Erythroblast (primary cell): ENCODE results near the gene MYO10.

Experiments used
- DNase-seq, 2 experiments: peaks; one replicate each; lab custom pipeline; 2025; lab: John Stamatoyannopoulos, UW
- GATA1 ChIP-seq: IDR thresholded peaks from 2 replicates; pipeline ENCODE4 v1.6.1; 2011; ENCODE audit warnings: low read depth, mild to moderate bottlenecking, control low read depth, low read length, moderate library complexity
- POLR2A ChIP-seq: IDR thresholded peaks from 2 replicates; pipeline ENCODE4 v1.6.1; 2011; ENCODE audit warnings: mild to moderate bottlenecking, low read length

The MYO10 gene

GRCh38 chr5:16787278-16787677, 148.8 kb downstream of the MYO10 start:
- DNase-seq = no peak

GRCh38 chr5:16784843-16785791, 151.0 kb downstream of the MYO10 start:
- no peak for DNase-seq
- TF ChIP-seq GATA1 = no peak

More at GRCh38 chr5:16787278-16787677, 148.8 kb downstream of the MYO10 start:
- TF ChIP-seq GATA1 = no peak
- TF ChIP-seq POLR2A = no peak

DNA sequence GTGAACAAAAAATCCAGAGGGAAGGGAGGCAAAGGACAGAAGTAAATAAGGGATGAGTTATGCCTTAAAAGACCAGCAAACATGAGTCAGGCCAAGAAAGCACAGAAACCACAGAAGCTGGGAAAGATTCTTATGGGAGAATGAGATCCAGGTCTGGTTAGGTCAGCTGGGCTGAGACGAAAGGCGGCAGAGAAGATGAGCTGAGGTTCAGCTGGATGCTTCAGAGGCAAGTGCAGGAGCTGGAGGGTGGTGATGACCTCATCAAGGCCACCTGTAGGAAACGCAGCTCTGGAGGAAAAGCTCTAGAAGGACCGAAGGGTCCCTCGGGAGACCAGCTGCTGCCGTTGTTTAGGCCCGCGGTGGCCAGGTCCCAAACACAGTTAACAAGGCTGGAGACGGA, 152.0 kb downstream of the MYO10 start:
- no peak for TF ChIP-seq POLR2A
- no peak for DNase-seq

DNA sequence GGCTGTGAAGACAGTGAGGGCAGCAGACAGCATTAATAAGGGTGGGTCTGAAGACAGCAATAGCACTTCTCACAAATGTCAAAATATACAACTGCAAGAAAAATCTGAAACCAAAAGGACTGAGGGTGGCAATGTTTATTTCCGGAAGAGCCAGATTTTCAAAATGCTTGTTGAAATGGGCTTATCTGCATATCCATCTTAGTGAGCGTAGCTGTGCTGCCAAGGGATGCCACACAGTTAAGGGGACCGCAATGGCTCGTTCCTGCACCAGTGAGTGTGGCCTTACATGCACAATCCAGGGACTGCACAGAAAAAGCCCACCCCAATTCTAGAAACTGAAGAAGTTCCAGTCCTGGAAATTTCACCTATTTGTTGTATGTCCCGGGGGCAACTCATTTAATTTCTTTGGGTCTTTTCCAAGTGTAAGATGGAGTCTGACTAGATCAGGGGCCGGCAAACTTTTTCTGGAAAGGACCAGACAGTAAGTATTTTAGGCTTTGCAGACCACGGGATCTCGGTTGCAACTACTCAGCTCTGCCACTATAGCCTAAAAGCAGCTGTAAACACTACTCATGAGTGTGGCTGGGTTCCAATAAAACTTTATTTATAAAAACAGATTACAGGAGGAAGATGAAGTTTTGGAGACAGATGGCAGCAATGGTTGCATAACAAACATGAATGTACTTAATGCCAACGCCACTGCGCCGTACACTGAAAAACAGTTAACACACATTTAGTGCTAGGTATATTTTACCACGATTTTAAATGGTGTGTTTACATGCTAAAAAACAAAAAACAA, 154.1 kb downstream of the MYO10 start:
- no peak for TF ChIP-seq GATA1
- no peak for TF ChIP-seq POLR2A
- no peak for DNase-seq

DNA sequence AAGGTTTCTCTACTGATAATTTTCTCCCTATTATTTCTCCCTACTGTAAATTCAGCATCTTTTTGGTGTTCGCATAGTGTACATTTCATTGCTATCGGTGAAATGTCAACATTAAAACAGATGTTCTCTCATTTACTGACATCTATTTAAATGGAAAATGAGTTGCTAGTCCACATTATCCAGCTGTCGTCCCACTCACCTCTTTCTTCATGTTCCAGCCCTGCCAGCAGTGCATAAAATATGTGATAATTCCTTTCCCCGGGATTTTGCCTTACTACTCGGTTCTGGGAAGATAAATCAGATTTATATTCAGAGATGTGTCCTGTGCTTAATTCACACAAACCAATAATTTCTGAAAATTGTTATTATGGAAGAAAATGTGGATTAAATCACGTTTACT, 155.8 kb downstream of the MYO10 start:
- TF ChIP-seq POLR2A = no peak
- no peak for TF ChIP-seq GATA1

DNA sequence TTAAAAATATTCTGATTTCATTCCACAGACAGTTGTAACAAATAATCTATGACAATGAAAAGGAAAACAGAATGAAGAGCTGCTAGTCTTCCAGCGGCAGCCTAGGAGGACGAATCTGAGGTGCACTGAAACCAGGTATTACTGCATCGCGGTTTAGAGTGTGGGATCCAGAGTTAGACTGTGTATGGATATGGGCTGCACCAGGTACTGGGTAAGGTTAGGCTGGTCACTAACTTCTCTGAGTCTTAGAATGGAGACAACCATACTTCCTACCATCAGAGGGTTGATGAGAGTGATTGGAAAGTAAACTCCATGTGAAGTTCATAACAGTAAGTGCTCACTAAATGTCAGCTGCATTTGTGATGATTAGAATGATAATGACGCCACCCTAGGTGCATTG, 158.7 kb downstream of the MYO10 start:
- no peak for DNase-seq
- no peak for TF ChIP-seq GATA1
- no peak for TF ChIP-seq POLR2A

More for the DNA sequence above, 155.8 kb downstream of the MYO10 start:
- DNase-seq = no peak

GRCh38 chr5:16776611-16777251, 159.4 kb downstream of the MYO10 start:
- DNase-seq = no peak
- TF ChIP-seq POLR2A = no peak

DNA sequence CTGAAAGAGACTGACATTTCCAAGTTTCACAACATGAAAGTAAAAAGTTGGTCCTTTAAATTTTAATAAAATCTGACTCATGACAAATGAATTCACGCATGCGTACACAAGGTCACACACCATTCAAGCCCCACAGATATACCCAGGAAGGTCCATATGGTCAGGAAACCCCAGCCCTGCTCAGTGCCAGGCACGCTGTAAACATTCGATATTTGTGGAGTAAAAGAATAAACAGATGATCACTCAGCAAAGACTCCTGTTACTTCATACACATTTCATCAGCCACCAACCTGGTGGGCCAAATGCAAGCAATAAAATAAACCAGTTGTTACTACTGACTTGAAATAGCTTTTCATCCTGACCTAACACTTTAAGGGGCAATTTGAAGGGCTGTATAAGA, 161.3 kb downstream of the MYO10 start:
- no peak for DNase-seq
- TF ChIP-seq GATA1 = no peak
- no peak for TF ChIP-seq POLR2A

GRCh38 chr5:16773991-16774390, 162.1 kb downstream of the MYO10 start:
- no peak for TF ChIP-seq POLR2A
- TF ChIP-seq GATA1 = no peak
- DNase-seq = no peak

GRCh38 chr5:16772556-16772955, 163.5 kb downstream of the MYO10 start:
- DNase-seq = no peak
- no peak for TF ChIP-seq GATA1
- no peak for TF ChIP-seq POLR2A

GRCh38 chr5:16768184-16768583, 167.9 kb downstream of the MYO10 start:
- no peak for DNase-seq
- TF ChIP-seq POLR2A (no peak), GATA1 (no peak)

GRCh38 chr5:16763211-16763610, 172.9 kb downstream of the MYO10 start:
- no peak for TF ChIP-seq POLR2A
- no peak for TF ChIP-seq GATA1

DNA sequence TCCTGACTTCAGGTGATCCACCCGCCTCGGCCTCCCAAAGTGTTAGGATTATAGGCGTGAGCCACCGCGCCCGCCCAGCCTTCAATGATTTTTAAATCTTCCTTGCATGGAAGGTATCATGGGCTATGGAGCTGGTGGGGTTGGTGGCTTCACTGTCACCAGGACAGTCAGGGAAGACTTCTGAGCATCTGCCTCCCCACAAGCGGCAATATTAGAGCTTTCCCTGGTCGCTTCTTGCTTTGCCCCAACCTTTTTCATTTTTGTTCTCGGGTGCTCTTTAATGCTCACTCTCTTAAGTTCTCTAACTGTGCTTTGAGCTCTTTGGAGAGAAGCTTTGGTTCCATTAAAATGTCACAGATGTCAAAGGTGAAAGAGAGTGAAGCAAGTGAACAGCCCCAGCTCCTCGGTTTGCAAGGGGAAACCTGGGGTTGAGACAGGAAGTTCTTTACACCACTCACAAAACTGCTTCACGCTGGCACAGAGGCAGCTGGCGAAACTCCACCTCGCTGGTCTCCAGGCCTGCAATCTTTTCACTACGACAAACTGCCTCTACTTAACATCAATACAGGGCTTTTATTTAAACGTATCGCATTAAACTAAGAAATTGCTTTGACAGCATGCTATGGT, 176.8 kb downstream of the MYO10 start:
- DNase-seq = no peak

More at GRCh38 chr5:16763211-16763610, 172.9 kb downstream of the MYO10 start:
- no peak for DNase-seq

More for the DNA sequence above, 176.8 kb downstream of the MYO10 start:
- TF ChIP-seq GATA1 (no peak), POLR2A (no peak)
